ENCODE data around the gene TTC12. TPM values are rescaled to one million over a fixed set of nuclear protein-coding genes. Genes with fewer than 3 reads are reported as not detected.

TTC12 gene
- polyA plus RNA-seq, result 1.3 and 1.4 TPM in 2 replicates

GRCh38 chr11:113314389-113315301 lies at the start of gene TTC12:
Gene TTC12 (plus strand): TSS chr11:113314583. CDS start chr11:113316258, 1,675 bp downstream.

GRCh38 chr11:113387605-113388211 lies 73.3 kb downstream of the TTC12 start, which contains the start of gene ANKK1:
Gene ANKK1 (plus strand): TSS chr11:113387779. CDS start chr11:113387885, 106 bp downstream.

Other genes with a start within 250 kb of the TTC12 start
- not detected in 2 replicates for gene ANKK1, start 73.2 kb downstream of the TTC12 start, polyA plus RNA-seq
- gene DRD2, start 160.8 kb downstream of the TTC12 start, polyA plus RNA-seq, result not detected in 2 replicates